Midbrain (tissue), 1 donor: ENCODE data around the gene CCDC102A.

Source experiments
- DNase-seq: peaks from one replicate; lab custom pipeline; 2025; lab: John Stamatoyannopoulos, UW

The CCDC102A gene

DNA sequence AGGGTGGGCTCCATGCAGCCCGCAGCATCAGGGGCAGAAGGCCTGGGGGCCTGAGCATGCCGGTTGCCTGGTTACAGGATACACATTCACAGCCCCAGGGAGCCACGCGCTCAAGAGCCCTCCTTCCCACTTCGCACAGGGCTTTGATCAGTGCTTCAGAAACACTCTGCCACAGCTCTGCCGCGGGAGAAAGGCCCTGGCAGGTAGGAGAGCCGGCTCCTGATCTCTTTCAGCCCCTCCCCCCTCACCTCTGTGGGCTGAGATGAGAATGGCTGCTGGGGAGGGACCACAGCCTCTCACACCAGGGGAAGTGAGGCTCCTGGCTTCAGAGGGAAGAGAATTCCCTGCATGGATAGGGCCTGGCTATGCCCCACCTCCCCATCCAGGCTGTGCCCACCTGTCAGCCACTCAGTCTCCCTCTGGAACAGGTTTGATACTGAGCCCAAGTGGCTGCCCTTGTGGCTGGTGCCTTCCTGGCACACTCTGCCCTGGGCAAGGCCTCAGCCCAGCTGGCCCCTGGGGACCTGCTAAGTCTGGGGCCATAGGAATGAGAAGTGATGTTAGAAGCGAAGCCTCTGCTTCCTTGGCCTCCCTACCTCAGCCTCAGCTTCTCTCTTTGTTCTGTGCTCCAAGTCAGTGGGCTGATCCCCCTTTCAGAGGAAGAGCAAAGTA, 58.7 kb downstream of the CCDC102A start:
- DNase-seq: no peak

DNA sequence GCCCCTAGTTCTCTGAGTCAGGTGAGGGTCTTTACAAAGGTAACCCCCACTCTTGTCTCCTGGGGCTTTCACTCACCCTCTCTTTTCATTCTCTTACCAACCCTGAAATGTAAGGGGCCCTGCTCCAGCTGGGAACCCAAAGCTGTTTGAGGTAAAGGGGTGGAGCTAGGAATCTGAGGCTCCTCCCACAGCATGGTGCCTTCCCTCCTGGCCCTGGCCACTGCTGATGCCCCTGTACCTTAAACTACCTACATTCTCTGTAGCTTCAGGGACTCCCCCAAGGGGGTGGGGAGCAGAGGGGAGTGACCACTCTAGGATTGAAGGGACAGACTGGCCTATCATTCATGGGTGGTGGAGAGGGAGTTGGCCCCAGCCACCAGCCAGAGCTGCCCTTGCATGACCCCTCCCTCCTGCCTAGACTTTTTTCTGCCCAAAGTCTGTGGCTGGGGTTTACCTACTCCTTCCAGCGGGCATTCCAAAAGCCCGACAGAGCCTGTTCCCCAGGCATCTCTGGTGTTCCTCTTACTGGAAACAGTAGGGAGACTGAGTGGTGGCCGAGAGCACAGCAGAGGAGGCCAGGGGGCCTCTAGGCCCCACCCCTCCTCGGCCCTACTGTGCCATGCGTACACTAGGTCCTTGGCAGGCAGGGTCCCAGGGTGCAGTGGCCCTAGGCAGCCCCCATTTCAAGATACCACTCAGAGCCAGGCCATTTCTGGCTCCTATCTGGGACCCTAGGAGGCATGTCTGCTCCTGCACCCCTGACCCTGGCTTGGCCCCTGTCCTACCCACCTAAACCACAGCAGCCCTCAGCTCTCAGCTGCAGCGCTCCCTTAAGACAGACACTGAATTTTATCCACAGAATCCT, 59.6 kb downstream of the CCDC102A start:
- DNase-seq: no peak

DNA sequence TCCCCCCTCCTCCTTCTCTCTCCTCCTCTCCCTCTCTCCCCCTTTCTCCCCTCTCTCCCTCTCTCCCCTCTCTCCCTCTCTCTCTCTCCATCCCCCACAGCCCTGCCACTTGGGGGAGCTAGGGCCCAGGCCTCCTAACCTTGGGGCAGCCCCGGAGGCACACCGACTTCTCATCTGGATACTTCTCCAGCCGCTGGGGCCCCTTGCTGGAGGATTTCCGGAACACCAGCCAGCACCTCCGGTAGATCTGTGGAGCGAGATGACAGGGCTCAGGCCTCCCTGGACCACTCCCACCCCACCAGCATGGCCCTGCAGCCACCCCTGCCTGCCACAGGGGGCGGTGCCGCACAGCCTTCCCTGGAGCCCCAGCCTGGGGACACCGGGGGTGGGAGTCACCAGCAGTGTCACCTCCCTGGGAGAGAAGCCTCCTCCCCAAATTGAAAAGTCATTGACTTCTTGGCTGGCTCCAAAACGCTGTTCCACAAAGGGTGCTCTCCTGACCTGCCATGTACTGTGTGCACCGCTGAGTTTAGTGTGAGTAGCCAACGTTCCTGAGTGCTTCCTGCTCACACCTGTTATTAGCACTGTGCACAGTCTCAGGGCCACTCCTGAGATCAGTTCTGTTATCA, 60.5 kb downstream of the CCDC102A start:
- DNase-seq: no peak

DNA sequence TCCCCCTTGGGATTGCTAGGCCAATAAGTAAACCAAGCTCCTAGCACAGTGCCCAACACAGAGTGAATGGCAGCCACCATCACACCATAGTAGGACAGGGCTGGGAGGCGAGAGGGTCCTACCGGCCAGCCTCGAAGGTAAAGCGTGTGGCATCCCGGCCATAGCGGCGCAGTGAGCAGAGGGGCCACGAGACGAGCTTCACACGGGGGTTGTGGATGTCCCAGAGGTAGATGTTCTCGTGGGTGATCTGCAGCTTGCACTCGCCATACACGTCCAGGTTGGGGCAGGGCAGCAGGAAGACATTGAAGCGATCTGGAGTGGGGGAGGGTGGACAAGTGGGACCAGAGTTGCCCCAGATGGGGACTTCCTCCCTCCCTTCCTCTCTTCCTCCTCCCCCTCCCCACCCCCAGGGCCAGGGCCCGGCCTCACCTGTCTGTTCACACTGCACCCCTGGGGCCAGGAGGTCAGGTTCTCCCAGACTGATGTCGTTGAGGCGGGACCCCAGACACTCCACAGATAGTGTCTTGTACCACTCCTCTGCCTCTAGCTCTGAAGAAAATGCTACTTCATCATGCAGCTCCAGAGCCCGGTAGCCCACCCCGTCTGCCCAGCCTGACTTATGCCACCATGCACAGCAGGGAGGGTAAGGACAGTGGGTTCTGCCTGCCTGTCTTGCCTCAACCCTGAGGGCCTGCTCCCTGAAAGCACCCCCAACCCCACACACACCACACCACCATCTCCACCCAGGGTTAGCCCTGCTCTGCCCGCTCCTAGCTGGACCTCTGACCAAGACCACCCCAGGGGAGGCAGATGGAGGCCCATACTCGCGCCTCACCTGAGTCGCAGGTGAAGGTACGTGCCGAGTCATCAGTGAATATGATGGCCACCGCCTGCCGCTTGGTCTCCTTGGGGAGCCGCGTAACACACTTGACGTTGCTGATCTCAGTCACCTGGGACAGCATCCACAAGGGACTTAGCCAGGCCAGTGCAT, 61.4 kb downstream of the CCDC102A start:
- no peak for DNase-seq

DNA sequence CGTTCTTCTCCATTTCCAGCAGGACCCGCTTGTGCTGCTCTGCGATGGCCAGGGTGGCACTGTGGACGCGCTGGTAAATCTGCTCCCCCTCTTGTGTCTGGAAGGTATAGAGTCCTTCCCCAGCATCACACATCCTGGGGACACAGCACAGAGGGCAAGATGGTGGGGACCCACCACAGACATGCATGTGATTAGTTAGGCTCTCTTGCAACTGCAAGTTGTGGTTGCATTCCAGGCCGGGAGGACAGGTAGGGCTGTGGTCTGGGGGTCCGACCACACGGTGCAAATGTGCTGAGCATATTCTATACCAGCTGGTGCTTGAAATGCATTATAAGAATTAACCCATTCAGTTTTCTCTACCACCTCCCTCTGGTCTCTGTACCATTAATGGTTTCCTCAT, 62.5 kb downstream of the CCDC102A start:
- no peak for DNase-seq

DNA sequence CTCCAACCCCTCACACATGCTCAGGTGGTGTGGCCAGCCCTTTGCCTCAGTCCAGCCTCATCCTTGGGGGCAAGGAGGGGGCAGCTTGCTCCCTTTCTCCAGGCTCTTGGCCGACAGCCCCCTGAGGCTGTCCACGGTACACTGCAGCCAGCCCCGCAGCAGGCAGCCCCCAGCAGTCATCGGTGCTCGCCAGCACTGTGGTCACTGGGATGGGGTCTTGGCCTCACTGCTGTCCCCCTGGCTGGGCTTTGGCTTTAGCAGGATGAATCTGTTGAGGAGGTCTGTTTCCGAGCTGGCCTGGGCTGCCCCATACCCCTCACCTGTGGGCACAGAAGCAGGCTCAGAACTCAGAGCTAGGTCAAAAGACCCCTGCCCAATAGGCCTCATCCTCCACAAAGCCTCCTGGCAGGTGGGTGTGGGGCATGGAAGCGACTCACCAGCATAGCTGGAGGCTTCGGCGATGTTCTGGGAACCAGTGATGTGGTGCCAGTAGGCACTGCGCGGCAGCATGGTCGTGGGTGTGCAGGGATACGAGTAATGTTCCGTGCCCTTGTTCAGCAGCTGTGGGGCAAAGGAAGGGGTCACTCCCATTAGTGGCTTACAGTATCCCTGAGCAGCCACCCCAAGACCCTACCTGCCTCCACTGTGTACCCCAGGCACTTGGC, 63.1 kb downstream of the CCDC102A start:
- no peak for DNase-seq

DNA sequence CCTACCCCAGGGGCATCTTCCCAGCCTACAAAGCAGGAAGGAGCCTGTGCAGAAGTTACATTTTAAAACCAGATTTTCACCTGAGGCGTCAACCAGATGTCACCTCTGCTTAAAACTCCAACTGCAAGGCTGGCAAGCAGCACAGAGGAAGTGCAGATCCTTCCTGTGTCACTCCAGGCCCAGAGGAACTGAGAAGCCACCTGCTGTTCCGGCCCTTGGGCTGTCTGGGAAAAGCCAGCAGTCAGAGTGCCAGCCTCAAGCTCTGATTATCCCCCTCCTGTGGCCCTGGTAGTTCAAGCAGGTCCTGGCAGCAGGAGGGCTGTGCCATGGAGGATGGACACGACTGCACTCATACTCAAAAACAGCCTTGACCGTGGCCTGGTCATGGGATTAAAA, 63.7 kb downstream of the CCDC102A start:
- DNase-seq: no peak

DNA sequence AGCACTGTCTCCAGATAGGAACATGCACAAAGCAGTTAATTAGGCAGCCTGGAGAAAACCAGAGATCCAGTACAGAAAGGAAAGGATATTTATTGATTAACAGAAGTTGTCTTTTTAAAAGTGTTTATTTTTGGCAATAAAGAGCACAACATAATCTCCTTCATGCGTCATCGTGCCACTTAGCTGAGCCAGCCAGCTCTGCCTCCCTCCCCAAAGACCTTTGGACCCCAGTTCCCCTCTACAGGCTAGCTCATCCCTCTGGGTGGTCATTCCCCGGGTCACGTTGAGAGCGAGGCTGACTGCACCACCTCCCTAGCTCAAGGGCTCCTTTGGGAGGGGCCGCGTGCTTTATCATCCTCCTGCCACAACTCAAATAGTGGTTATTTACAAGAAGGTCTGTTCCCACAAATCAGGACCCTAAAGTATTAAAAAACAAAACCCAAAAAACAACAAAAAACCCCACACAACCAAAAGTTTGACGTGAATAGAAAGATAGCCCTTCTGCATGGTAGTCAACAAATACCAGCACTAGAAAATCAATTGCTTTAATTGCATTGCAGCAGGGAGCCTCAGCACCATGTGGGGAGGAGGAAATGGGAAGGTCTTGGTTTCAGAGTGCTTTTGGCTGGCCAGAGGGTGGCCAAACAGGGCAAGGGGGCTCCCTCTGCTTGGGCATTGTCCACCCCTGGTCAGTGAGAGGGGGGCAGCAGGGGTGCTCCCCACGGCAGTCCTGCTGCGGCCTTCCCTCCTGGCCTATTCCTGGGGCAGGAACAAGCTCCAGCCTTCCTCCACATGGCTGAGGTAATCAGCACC, 64.3 kb downstream of the CCDC102A start:
- no peak for DNase-seq

DNA sequence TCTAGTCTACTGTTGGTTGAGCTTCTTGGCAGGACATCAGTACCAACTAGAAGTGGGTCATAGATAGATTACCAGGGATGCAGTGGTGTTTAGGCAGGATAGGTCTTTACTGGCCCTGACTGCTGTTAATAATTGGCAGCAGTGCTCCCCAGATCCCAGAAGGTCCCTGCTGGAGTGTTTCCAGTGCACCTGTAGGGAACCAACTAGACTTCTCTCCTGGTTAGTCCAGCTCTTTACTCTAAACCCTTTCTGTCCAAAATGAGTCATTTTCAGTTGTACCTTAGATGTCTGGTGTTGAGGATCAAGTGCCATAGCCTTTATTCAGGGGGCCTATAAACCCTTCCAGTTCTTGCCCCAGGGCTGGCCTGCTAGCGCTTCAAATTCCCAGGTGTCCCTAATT, 65.2 kb downstream of the CCDC102A start:
- no peak for DNase-seq

DNA sequence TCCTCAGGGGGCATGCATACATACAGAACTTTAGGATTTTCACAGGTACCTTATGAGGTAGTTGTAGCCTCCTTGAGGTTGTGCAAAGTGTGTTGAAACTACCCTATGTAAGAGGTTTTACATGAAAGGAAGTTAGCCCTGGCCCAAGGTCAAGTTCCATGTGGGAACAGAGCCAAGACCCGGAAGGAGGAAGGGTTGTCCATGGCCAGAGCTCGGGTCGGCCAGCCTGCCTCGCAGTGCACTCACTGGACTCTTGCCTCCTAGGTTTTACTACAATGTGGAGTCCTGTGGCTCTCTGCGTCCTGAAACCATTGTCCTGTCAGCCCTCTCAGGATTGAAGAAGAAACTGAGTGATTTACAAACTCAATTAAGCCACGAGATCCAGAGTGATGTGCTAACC, 65.7 kb downstream of the CCDC102A start:
- no peak for DNase-seq

DNA sequence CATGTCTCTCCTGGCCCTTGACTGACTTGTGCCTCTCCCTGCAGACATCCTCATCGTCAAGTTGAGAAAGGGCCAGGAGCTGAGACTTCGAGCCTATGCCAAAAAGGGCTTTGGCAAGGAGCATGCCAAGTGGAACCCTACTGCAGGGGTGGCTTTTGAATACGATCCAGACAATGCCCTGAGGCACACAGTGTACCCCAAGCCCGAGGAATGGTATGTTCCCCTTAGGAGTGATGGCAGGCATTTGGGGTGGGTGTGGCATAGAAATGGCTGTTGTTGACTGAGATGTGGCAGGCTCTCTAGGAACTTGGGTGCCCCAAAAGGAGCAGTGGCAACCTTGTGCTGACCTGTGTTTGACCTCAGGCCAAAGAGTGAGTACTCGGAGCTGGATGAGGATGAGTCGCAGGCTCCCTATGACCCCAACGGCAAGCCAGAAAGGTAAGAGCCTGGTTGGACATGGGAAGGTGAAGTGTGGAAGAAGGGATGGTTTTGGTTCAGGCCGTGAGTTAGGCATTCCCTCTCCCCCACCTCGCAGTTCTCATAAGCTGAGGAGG, 66.4 kb downstream of the CCDC102A start:
- DNase-seq: no peak

DNA sequence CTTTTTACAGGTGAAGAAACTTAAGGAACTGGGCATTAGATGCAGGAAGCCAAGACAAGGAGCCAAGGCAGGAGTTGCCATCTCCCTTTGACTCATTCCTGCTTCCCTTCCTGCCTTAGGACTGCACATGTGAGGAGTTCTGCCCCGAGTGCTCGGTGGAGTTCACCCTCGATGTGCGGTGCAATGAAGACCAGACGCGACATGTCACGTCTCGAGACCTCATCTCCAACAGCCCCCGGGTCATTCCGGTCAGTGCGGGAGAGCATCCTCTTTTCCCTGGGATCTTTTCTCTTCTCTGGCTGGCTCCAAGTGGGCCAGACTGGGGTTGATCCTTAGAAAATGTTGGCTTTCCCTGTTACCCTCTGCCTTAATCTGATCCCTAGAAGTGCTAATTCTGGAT, 67.3 kb downstream of the CCDC102A start:
- no peak for DNase-seq

DNA sequence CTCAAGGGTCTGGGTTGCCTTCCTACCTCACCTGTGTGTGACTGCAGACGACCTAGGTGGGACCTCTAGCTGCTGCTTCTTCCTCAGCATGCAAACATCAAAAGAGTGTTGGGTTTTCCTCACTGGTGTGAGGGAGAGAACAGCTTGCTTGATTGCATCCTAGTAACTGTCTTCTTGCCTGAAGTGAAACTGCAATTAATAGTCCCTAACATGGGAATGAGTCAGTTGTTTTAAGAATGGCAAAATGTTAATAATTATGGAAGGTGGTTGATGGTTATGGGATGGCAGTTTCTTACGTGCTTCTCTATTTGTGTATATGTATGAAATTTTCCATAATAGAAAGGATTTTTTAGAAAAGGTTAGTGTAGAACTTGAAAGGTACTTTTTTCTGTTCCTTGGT, 68.0 kb downstream of the CCDC102A start:
- DNase-seq: no peak

DNA sequence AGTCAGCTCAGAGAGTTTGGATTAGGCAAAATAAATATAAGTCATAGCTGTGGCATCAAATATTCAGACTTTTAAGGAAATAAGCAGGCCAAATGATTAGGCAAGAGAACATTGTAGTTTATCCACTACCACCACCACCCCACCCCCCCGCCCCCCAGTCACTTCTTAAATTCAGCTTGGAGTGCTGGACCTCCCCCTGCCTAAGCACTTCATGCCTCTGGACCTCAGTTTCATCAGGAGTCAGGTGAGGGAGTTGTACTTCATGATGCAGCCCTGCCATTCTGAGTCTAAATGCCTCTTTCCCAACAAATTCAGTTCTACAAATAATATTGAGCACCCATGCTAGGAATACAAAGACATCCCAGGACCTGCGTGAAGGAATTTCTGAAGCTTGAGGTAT, 71.8 kb downstream of the CCDC102A start:
- no peak for DNase-seq

DNA sequence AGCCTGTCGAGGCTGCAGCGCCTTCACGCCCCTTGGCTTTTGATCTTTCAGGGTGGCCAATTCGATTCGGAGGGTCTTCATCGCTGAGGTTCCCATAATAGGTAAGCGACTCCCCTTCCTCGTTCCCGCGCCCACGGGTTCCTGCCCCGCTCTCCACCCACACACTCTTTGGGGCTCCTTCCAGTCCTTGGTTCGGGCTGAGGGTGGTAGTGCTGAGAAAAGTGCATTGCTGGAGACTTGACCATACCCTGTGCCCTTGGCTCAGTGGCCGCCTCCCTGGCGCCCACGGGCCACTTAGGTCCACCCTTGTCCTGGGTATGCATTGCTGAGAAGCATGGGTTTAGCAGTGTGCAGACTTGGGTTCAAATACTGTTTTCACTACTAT, 73.4 kb downstream of the CCDC102A start:
- DNase-seq: no peak

DNA sequence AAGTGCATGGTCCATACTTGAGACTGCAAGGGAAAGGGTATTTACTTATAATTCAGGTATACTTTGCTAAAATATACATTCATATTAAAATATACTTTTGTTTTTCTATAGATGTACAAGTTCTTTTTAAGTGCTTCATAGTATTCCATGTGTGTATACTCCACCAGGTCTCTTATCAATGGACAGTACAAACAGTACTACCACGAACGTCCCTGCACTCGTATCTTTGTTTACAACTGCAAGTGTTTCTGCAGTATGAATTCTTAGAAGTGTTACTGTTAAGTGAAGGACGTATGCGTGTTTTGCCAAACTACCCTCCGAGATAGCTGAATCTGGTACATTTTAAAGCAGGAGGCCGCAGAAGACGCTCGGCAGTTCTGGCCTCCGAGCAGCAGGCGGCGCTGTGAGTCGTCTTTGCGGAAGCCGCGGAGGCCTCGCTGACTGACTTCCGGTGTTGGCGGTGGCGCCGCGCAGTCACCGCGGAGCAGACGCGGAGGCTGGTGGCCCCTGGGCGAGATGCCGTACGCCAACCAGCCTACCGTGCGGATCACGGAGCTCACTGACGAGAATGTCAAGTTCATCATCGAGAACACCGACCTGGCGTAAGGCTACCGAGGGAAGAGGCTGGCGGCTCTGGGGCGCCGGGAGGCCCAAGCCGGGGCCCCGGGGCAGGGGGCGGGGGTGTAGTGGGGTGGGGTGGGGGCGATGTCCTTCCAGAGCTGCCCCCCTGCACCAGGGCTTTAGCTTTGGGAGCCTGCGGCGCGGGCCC, 74.0 kb downstream of the CCDC102A start, which contains the start of gene POLR2C:
TSS of gene POLR2C (plus strand) at position 471 of the 769 bp plus-strand sequence. CDS start at position 517, 46 bp downstream.
- peak; percentile 86 for DNase-seq
